Measurements from ENCODE around the gene DBET.
"Not testable (repeated sequence)": the region's sequence is repeated elsewhere in the genome, so short reads cannot be mapped to it uniquely, and the experiment has no call there.

DBET gene

GRCh38 chr4:190064342-190064741 is at the start of gene DBET:
Gene DBET (plus strand): TSS chr4:190064502.
- in situ Hi-C loops (cut with MboI; ENCODE audit: low sequenced_read_pairs, unreplicated experiment); DNase-seq (ENCODE audit: low spot score): not testable (repeated sequence)

- DNase-seq (ENCODE audit: low spot score), result peak; percentile 21
- in situ Hi-C loops (cut with MboI; ENCODE audit: low sequenced_read_pairs, unreplicated experiment), result no loop called here
- no peak for TF ChIP-seq CTCF (IDR thresholded peaks at IDR 0.05; ENCODE audit: borderline replicate concordance, control extremely low read depth, extremely low read depth, insufficient read depth, missing control alignments)
Observed at GRCh38 chr4:190014771-190015537, 49.3 kb upstream of the DBET start.

- TF ChIP-seq CTCF (IDR thresholded peaks at IDR 0.05; ENCODE audit: borderline replicate concordance, control extremely low read depth, extremely low read depth, insufficient read depth, missing control alignments), result no peak
- in situ Hi-C loops (cut with MboI; ENCODE audit: low sequenced_read_pairs, unreplicated experiment), result no loop called here
- no peak for DNase-seq (ENCODE audit: low spot score)
Observed at GRCh38 chr4:190015538-190016368, 48.5 kb upstream of the DBET start.

- in situ Hi-C loops (cut with MboI; ENCODE audit: low sequenced_read_pairs, unreplicated experiment), result no loop called here
- DNase-seq (ENCODE audit: low spot score), result no peak
- no peak for TF ChIP-seq CTCF (IDR thresholded peaks at IDR 0.05; ENCODE audit: borderline replicate concordance, control extremely low read depth, extremely low read depth, insufficient read depth, missing control alignments)
Observed at GRCh38 chr4:190016369-190017289, 47.7 kb upstream of the DBET start.

GRCh38 chr4:190017357-190018200 is 46.7 kb upstream of the DBET start:
- DNase-seq (ENCODE audit: low spot score), result peak; percentile 28

More at GRCh38 chr4:190017357-190018200, 46.7 kb upstream of the DBET start:
- no peak for TF ChIP-seq CTCF (IDR thresholded peaks at IDR 0.05; ENCODE audit: borderline replicate concordance, control extremely low read depth, extremely low read depth, insufficient read depth, missing control alignments)
- in situ Hi-C loops (cut with MboI; ENCODE audit: low sequenced_read_pairs, unreplicated experiment), result no loop called here

Data from GM13976 (cell line).